ENCODE measurements around the gene METTL14. TPM values are rescaled to one million over a fixed set of nuclear protein-coding genes. Genes with fewer than 3 reads are reported as not detected.

The METTL14 gene
- total RNA-seq, 1 experiment from 2014 or later = 22.4 TPM

- no TSS peak for BruUV-seq (replicated peaks)
- Histone ChIP-seq H3K27me3 (ENCODE audit: control insufficient read depth, insufficient read depth, low read length) (no peaks in the 10 kb centered on the region), H3K27ac (ENCODE audit: low read length) (no peak overlapping the region), H3K36me3 (ENCODE audit: control insufficient read depth, insufficient read depth, low read length) (peaks cover 3% of the 10 kb centered on the region; the same call in 1 of the 2 replicates), H3K9me3 (ENCODE audit: control insufficient read depth, insufficient read depth, low read depth, low read length) (no peaks in the 10 kb centered on the region), H3K4me3 (ENCODE audit: low read depth in 2 of 2, low read length in 2 of 2) (no peak overlapping the region), H3K4me1 (ENCODE audit: control insufficient read depth, insufficient read depth, low read length) (no peaks in the 10 kb centered on the region)
- POLR2A ChIA-PET = no interaction called here
- intact Hi-C loops (cut with micrococcal nuclease; ENCODE audit: unreplicated experiment) (no loop called here), in situ Hi-C loops (cut with HindIII; ENCODE audit: low pct_unique_long_range_greater_than_20kb, low sequenced_read_pairs) (no loop called here)
- CTCF ChIA-PET = no interaction called here
- ATAC-seq = no peak
- TF ChIP-seq POLR2AphosphoS5 (IDR thresholded peaks at IDR 0.05; ENCODE audit: low read depth, low read length) (no peak), SIN3A (IDR thresholded peaks at IDR 0.05; ENCODE audit: borderline replicate concordance, insufficient read depth, low read depth, low read length) (no peak), TCF7L2 (IDR thresholded peaks at IDR 0.05; ENCODE audit: low read depth, low read length) (no peak)
- TF ChIP-seq, protein P1, sequence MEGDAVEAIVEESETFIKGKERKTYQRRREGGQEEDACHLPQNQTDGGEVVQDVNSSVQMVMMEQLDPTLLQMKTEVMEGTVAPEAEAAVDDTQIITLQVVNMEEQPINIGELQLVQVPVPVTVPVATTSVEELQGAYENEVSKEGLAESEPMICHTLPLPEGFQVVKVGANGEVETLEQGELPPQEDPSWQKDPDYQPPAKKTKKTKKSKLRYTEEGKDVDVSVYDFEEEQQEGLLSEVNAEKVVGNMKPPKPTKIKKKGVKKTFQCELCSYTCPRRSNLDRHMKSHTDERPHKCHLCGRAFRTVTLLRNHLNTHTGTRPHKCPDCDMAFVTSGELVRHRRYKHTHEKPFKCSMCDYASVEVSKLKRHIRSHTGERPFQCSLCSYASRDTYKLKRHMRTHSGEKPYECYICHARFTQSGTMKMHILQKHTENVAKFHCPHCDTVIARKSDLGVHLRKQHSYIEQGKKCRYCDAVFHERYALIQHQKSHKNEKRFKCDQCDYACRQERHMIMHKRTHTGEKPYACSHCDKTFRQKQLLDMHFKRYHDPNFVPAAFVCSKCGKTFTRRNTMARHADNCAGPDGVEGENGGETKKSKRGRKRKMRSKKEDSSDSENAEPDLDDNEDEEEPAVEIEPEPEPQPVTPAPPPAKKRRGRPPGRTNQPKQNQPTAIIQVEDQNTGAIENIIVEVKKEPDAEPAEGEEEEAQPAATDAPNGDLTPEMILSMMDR (IDR thresholded peaks at IDR 0.05) = no peak
- TF ChIP-seq, protein P2, sequence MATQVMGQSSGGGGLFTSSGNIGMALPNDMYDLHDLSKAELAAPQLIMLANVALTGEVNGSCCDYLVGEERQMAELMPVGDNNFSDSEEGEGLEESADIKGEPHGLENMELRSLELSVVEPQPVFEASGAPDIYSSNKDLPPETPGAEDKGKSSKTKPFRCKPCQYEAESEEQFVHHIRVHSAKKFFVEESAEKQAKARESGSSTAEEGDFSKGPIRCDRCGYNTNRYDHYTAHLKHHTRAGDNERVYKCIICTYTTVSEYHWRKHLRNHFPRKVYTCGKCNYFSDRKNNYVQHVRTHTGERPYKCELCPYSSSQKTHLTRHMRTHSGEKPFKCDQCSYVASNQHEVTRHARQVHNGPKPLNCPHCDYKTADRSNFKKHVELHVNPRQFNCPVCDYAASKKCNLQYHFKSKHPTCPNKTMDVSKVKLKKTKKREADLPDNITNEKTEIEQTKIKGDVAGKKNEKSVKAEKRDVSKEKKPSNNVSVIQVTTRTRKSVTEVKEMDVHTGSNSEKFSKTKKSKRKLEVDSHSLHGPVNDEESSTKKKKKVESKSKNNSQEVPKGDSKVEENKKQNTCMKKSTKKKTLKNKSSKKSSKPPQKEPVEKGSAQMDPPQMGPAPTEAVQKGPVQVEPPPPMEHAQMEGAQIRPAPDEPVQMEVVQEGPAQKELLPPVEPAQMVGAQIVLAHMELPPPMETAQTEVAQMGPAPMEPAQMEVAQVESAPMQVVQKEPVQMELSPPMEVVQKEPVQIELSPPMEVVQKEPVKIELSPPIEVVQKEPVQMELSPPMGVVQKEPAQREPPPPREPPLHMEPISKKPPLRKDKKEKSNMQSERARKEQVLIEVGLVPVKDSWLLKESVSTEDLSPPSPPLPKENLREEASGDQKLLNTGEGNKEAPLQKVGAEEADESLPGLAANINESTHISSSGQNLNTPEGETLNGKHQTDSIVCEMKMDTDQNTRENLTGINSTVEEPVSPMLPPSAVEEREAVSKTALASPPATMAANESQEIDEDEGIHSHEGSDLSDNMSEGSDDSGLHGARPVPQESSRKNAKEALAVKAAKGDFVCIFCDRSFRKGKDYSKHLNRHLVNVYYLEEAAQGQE (IDR thresholded peaks at IDR 0.05; ENCODE audit: insufficient read depth in 1 of 2, low read depth in 2 of 2, low read length in 1 of 2) = no peak
- DNase-seq (ENCODE audit: low read depth, low spot score) = no peak
Measured at GRCh38 chr4:118762730-118763477, 77.7 kb downstream of the METTL14 start.

Other genes starting within 250 kb of the METTL14 start
- gene SEC24D, start 150.7 kb downstream of the METTL14 start, total RNA-seq (2021; ENCODE audit: unreplicated experiment) = 13.4 TPM
- 0.28 TPM for gene SYNPO2, start 203.5 kb downstream of the METTL14 start, total RNA-seq (2021; ENCODE audit: unreplicated experiment)

Data from Panc1 (cell line).